Measurements from ENCODE around the gene PHLDA3.

Gene PHLDA3

GRCh38 chr1:201503397-201504176 is 34.6 kb upstream of the PHLDA3 start:
- peak; percentile 99 for DNase-seq (ENCODE audit: low read depth)

- no peak for DNase-seq (ENCODE audit: low read depth)
Measured at GRCh38 chr1:201502511-201502857, 33.5 kb upstream of the PHLDA3 start.

GRCh38 chr1:201501812-201502510 is 33.0 kb upstream of the PHLDA3 start:
- DNase-seq (ENCODE audit: low read depth): no peak

GRCh38 chr1:201501144-201501543 is 32.2 kb upstream of the PHLDA3 start:
- DNase-seq (ENCODE audit: low read depth): no peak

- no peak for DNase-seq (ENCODE audit: low read depth)
Measured at GRCh38 chr1:201500670-201501120, 31.7 kb upstream of the PHLDA3 start.

GRCh38 chr1:201499795-201500669 is 31.0 kb upstream of the PHLDA3 start:
- peak; percentile 50 for DNase-seq (ENCODE audit: low read depth)

- no peak for DNase-seq (ENCODE audit: low read depth)
Measured at GRCh38 chr1:201499191-201499590, 30.2 kb upstream of the PHLDA3 start.

GRCh38 chr1:201498621-201499020 is 29.6 kb upstream of the PHLDA3 start:
- DNase-seq (ENCODE audit: low read depth): no peak

- no peak for DNase-seq (ENCODE audit: low read depth)
Measured at GRCh38 chr1:201497935-201498509, 29.0 kb upstream of the PHLDA3 start.

GRCh38 chr1:201496296-201496690 is 27.3 kb upstream of the PHLDA3 start:
- DNase-seq (ENCODE audit: low read depth): no peak

- peak; percentile 79 for DNase-seq (ENCODE audit: low read depth)
Measured at GRCh38 chr1:201495551-201496295, 26.7 kb upstream of the PHLDA3 start.

- peak; percentile 98 for DNase-seq (ENCODE audit: low read depth)
Measured at GRCh38 chr1:201493757-201494617, 25.0 kb upstream of the PHLDA3 start.

GRCh38 chr1:201493026-201493656 is 24.2 kb upstream of the PHLDA3 start:
- peak; percentile 57 for DNase-seq (ENCODE audit: low read depth)

- DNase-seq (ENCODE audit: low read depth): no peak
Measured at GRCh38 chr1:201491896-201492511, 23.0 kb upstream of the PHLDA3 start.

GRCh38 chr1:201490708-201491131 is 21.7 kb upstream of the PHLDA3 start:
- DNase-seq (ENCODE audit: low read depth): peak; percentile 50

- no peak for DNase-seq (ENCODE audit: low read depth)
Measured at GRCh38 chr1:201489643-201490261, 20.8 kb upstream of the PHLDA3 start.

GRCh38 chr1:201488830-201489589 is 20.0 kb upstream of the PHLDA3 start:
- DNase-seq (ENCODE audit: low read depth): peak; percentile 96

- no peak for DNase-seq (ENCODE audit: low read depth)
Measured at GRCh38 chr1:201487742-201488141, 18.8 kb upstream of the PHLDA3 start.
